Measurements from ENCODE around the gene SUV39H1. TPM values are rescaled to one million over a fixed set of nuclear protein-coding genes. Genes with fewer than 3 reads are reported as not detected.
"Not testable (repeated sequence)": the region's sequence is repeated elsewhere in the genome, so short reads cannot be mapped to it uniquely, and the experiment has no call there.

The SUV39H1 gene
- total RNA-seq, 1 donor from 2014 or later, result 4.5 TPM

GRCh38 chrX:48685416-48685815 lies 11.1 kb upstream of the SUV39H1 start:
- no peak for DNase-seq (ENCODE audit: low spot score)

- DNase-seq (ENCODE audit: low spot score), result no peak
Measured at GRCh38 chrX:48688531-48689150, 7.9 kb upstream of the SUV39H1 start.

- no peak for DNase-seq (ENCODE audit: low spot score)
Measured at GRCh38 chrX:48689208-48689920, 7.2 kb upstream of the SUV39H1 start.

GRCh38 chrX:48691746-48692145 lies 4.8 kb upstream of the SUV39H1 start:
- DNase-seq (ENCODE audit: low spot score), result not testable (repeated sequence)

GRCh38 chrX:48694776-48695533 lies 1.6 kb upstream of the SUV39H1 start:
- no peak for DNase-seq (ENCODE audit: low spot score)

GRCh38 chrX:48695534-48695896 lies 1.0 kb upstream of the SUV39H1 start:
- DNase-seq (ENCODE audit: low spot score), result no peak

- no peak for DNase-seq (ENCODE audit: low spot score)
Measured at GRCh38 chrX:48695925-48696300, 621 bp upstream of the SUV39H1 start.

- no peak for DNase-seq (ENCODE audit: low spot score)
Measured at GRCh38 chrX:48696909-48697727, 584 bp downstream of the SUV39H1 start.

- no peak for DNase-seq (ENCODE audit: low spot score)
Measured at GRCh38 chrX:48698306-48698705, 1.8 kb downstream of the SUV39H1 start.

- no peak for DNase-seq (ENCODE audit: low spot score)
Measured at GRCh38 chrX:48700246-48700645, 3.7 kb downstream of the SUV39H1 start.

GRCh38 chrX:48700951-48701653 lies 4.6 kb downstream of the SUV39H1 start:
- DNase-seq (ENCODE audit: low spot score), result no peak

- DNase-seq (ENCODE audit: low spot score), result no peak
Measured at GRCh38 chrX:48702032-48702431, 5.5 kb downstream of the SUV39H1 start.

- DNase-seq (ENCODE audit: low spot score), result no peak
Measured at GRCh38 chrX:48702716-48703115, 6.2 kb downstream of the SUV39H1 start.

- no peak for DNase-seq (ENCODE audit: low spot score)
Measured at GRCh38 chrX:48703228-48703627, 6.7 kb downstream of the SUV39H1 start.

GRCh38 chrX:48703642-48704481 lies 7.3 kb downstream of the SUV39H1 start:
- no peak for DNase-seq (ENCODE audit: low spot score)

GRCh38 chrX:48705871-48706270 lies 9.3 kb downstream of the SUV39H1 start:
- no peak for DNase-seq (ENCODE audit: low spot score)

GRCh38 chrX:48709522-48710112 lies 13.1 kb downstream of the SUV39H1 start:
- no peak for DNase-seq (ENCODE audit: low spot score)

GRCh38 chrX:48711162-48711928 lies 14.8 kb downstream of the SUV39H1 start:
- DNase-seq (ENCODE audit: low spot score), result no peak

- DNase-seq (ENCODE audit: low spot score), result no peak
Measured at GRCh38 chrX:48711929-48712505, 15.5 kb downstream of the SUV39H1 start.
